Endodermal cell (in vitro differentiated cells): Measurements from ENCODE around the gene IMMP2L. TPM values are rescaled to one million over a fixed set of nuclear protein-coding genes. Genes with fewer than 3 reads are reported as not detected.

ENCODE experiments used
- DNase-seq: peaks from one replicate; pipeline ENCODE4 v3.0.0-alpha.2; 2017
- H3K27ac ChIP-seq: 2 replicates; pipeline ENCODE4 v1.5.1; 2013; ENCODE audit warnings: mild to moderate bottlenecking, low read depth, low read length, moderate library complexity
- H3K27me3 ChIP-seq: 2 replicates; pipeline ENCODE4 v1.6.1; 2013; ENCODE audit warnings: mild to moderate bottlenecking, low read length, moderate library complexity; ENCODE audit not compliant: insufficient read depth, control insufficient read depth, poor library complexity, severe bottlenecking
- H3K36me3 ChIP-seq: 2 replicates; pipeline ENCODE4 v1.7.0; 2013; ENCODE audit warnings: mild to moderate bottlenecking, low read length, moderate library complexity; ENCODE audit not compliant: control insufficient read depth, insufficient read depth
- H3K4me1 ChIP-seq: one replicate; pipeline ENCODE4 v1.7.0; 2013; ENCODE audit warnings: low read length; ENCODE audit not compliant: control insufficient read depth, insufficient read depth
- H3K4me3 ChIP-seq: 2 replicates; pipeline ENCODE4 v1.5.1; 2013; ENCODE audit warnings: mild to moderate bottlenecking, low read length, moderate library complexity
- H3K9ac ChIP-seq: 2 replicates; pipeline ENCODE4 v1.6.1; 2013; ENCODE audit warnings: mild to moderate bottlenecking, low read length, moderate library complexity; ENCODE audit not compliant: poor library complexity, severe bottlenecking; ENCODE audit errors: extremely low read depth
- H3K9me3 ChIP-seq: 2 replicates; pipeline ENCODE4 v1.6.1; 2013; ENCODE audit warnings: mild to moderate bottlenecking, low read length, moderate library complexity; ENCODE audit not compliant: control insufficient read depth
- H3K27ac Mint-ChIP-seq: 2 replicates; pipeline ENCODE4 v1.8.0; 2020; ENCODE audit warnings: mixed read lengths
- H3K27me3 Mint-ChIP-seq: 2 replicates; pipeline ENCODE4 v1.8.0; 2021; ENCODE audit warnings: mild to moderate bottlenecking, mixed read lengths; ENCODE audit not compliant: insufficient read depth
- H3K36me3 Mint-ChIP-seq: 2 replicates; pipeline ENCODE4 v1.8.0; 2020; ENCODE audit warnings: low read depth, mixed read lengths
- H3K4me1 Mint-ChIP-seq: 2 replicates; pipeline ENCODE4 v1.8.0; 2020; ENCODE audit warnings: mixed read lengths
- H3K4me3 Mint-ChIP-seq: 2 replicates; pipeline ENCODE4 v1.8.0; 2020; ENCODE audit warnings: mild to moderate bottlenecking, moderate library complexity, mixed read lengths
- H3K9me3 Mint-ChIP-seq: 2 replicates; pipeline ENCODE4 v1.8.0; 2020; ENCODE audit warnings: mild to moderate bottlenecking, mixed read lengths
- CTCF ChIP-seq: fragments of 200-600 bp; sonication (generic); conservative IDR thresholded peaks from 2 replicates; pipeline ENCODE4 v1.5.0; 2021; ENCODE audit warnings: antibody characterized with exemption, mild to moderate bottlenecking
- WGBS, 2 experiments: methylation state at CpG; one replicate each; pipeline versions ENCODE4 v1.1.5 to v1.1.7; 2013; ENCODE audit warnings: missing lambda C conversion rate in 2 of 2, mixed read lengths in 1 of 2; ENCODE audit not compliant: insufficient coverage in 1 of 2, insufficient read length in 1 of 2; 5-methylcytosine and 5-hydroxymethylcytosine counted together
- total RNA-seq, 2 donors: library from RNA; stranded (reverse); fragmentation: NEBNext Ultra II Directional in 1 of 2; extraction: Animal tissue kit (Norgen Biotek cat#: 25700) in 1 of 2; gene quantifications; 2 replicates in 1 of 2; 3 replicates in 1 of 2; pipeline ENCODE4 v1.2.1, GENCODE V29; 2021

The IMMP2L gene
- total RNA-seq, 2 donors from 2014 or later, result 17.7 to 19.4 TPM

- H3K9me3 ChIP-seq, result no peaks in the 10 kb centered on the region
- Mint-ChIP-seq H3K27ac (no peak overlapping the region), H3K9me3 (no peaks in the 10 kb centered on the region), H3K36me3 (no peaks in the 10 kb centered on the region), H3K4me1 (peaks cover 22% of the 10 kb centered on the region), H3K4me3 (no peak overlapping the region), H3K27me3 (peaks cover 4% of the 10 kb centered on the region)
- H3K4me1 ChIP-seq, result peaks cover 6% of the 10 kb centered on the region
- TF ChIP-seq CTCF, result no peak
- H3K9ac ChIP-seq, result no peak overlapping the region
- no peak for DNase-seq
- 67 to 81% methylated on average over 1 to 2 of the region's 2 CpGs for WGBS, 2 experiments
- no peak overlapping the region for H3K27ac ChIP-seq
- H3K27me3 ChIP-seq, result no peaks in the 10 kb centered on the region
- no peaks in the 10 kb centered on the region for H3K36me3 ChIP-seq
- H3K4me3 ChIP-seq, result no peak overlapping the region
Observed at GRCh38 chr7:111229916-111230315, 332.4 kb downstream of the IMMP2L start.

GRCh38 chr7:111229181-111229740 is 333.0 kb downstream of the IMMP2L start:
- H3K9me3 Mint-ChIP-seq, result no peaks in the 10 kb centered on the region
- Histone ChIP-seq H3K27me3 (no peaks in the 10 kb centered on the region), H3K4me1 (peaks cover 6% of the 10 kb centered on the region), H3K9me3 (no peaks in the 10 kb centered on the region), H3K27ac (no peak overlapping the region), H3K9ac (no peak overlapping the region), H3K36me3 (no peaks in the 10 kb centered on the region), H3K4me3 (no peak overlapping the region)
- no peak for DNase-seq
- peaks cover 2% of the 10 kb centered on the region for H3K27me3 Mint-ChIP-seq
- no peak overlapping the region for H3K4me3 Mint-ChIP-seq
- H3K4me1 Mint-ChIP-seq, result peaks cover 22% of the 10 kb centered on the region
- no peaks in the 10 kb centered on the region for H3K36me3 Mint-ChIP-seq
- TF ChIP-seq CTCF, result no peak
- no peak overlapping the region for H3K27ac Mint-ChIP-seq
- WGBS, 2 experiments, result 100% methylated on average over 2 of the region's 4 CpGs; no CpG with 5 or more reads in 1 of the 2 experiments

GRCh38 chr7:111228437-111228836 is 333.9 kb downstream of the IMMP2L start:
- Mint-ChIP-seq H3K27ac (no peak overlapping the region), H3K4me1 (peaks cover 22% of the 10 kb centered on the region), H3K36me3 (no peaks in the 10 kb centered on the region), H3K9me3 (no peaks in the 10 kb centered on the region), H3K4me3 (no peak overlapping the region), H3K27me3 (no peaks in the 10 kb centered on the region)
- 100% methylated on average over 1 of the region's 1 CpG for WGBS, 2 experiments
- no peaks in the 10 kb centered on the region for H3K9me3 ChIP-seq
- no peaks in the 10 kb centered on the region for H3K36me3 ChIP-seq
- H3K9ac ChIP-seq, result no peak overlapping the region
- peaks cover 6% of the 10 kb centered on the region for H3K4me1 ChIP-seq
- no peak overlapping the region for H3K27ac ChIP-seq
- no peak overlapping the region for H3K4me3 ChIP-seq
- no peaks in the 10 kb centered on the region for H3K27me3 ChIP-seq
- TF ChIP-seq CTCF, result no peak
- no peak for DNase-seq
